HG02759 (cell line): Measurements from ENCODE around the gene MUC7.

Experiments
- ATAC-seq: cut with Tn5 transposase; IDR thresholded peaks from one replicate; pipeline ENCODE4 v1.9.1; 2021; ENCODE audit warnings: mild to moderate bottlenecking, moderate library complexity; ENCODE audit not compliant: unreplicated experiment

MUC7 gene

DNA sequence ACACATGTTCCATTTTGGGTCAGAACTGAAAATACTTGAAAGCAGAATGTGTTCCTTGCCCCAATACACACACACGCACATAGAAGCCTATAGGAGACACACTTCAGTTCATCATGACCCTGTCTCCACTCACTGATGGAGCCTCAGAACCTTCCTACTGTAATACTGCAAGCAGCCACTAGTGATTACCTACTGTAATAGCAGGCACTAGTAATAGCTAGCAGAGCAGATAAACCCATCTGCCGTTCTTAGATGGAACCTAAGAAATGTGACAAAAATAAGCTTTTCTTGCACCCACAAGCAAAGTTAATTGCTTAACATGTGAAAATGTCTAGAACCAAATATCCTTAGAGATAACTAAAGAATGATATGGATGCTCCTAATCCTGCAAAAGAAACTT is 60.0 kb downstream of the MUC7 start:
- ATAC-seq: peak; percentile 75
